ENCODE results near the gene SERPINB10.
"Not testable (repeated sequence)": the region's sequence is repeated elsewhere in the genome, so short reads cannot be mapped to it uniquely, and the experiment has no call there.

GRCh38 chr18:63940543-63941050 is 32.8 kb downstream of the SERPINB10 start:
- not testable (repeated sequence) for TF ChIP-seq CTCF (IDR thresholded peaks at IDR 0.05; ENCODE audit: poor library complexity); EZH2 (IDR thresholded peaks at IDR 0.05; ENCODE audit: borderline replicate concordance); EZH2phosphoT487 (IDR thresholded peaks at IDR 0.05; ENCODE audit: low read depth, severe bottlenecking, unreplicated experiment)

Data from hepatocyte (in vitro differentiated cells).